Neuronal stem cell (in vitro differentiated cells): Measurements from ENCODE around the gene WDR88.

ENCODE experiments used
- DNase-seq: peaks from one replicate; pipeline ENCODE4 v3.0.0-alpha.2; 2013; ENCODE audit warnings: low spot score
- H2AFZ ChIP-seq: one replicate; pipeline ENCODE4 v1.6.1; 2013; ENCODE audit warnings: mild to moderate bottlenecking, low read length, inconsistent platforms
- H2AK5ac ChIP-seq: 2 replicates; pipeline ENCODE4 v1.6.1; 2013; ENCODE audit warnings: low read depth, mild to moderate bottlenecking, inconsistent platforms, low read length, moderate library complexity, mixed read lengths
- H2BK120ac ChIP-seq: 2 replicates; pipeline ENCODE4 v1.6.1; 2013; ENCODE audit warnings: low read depth, mild to moderate bottlenecking, inconsistent platforms, low read length, moderate library complexity, mixed read lengths
- H2BK12ac ChIP-seq: one replicate; pipeline ENCODE4 v1.6.1; 2013; ENCODE audit warnings: low read length, inconsistent platforms
- H2BK15ac ChIP-seq: 2 replicates; pipeline ENCODE4 v1.6.1; 2013; ENCODE audit warnings: mild to moderate bottlenecking, low read length, inconsistent platforms, mixed read lengths
- H2BK5ac ChIP-seq: one replicate; pipeline ENCODE4 v1.6.1; 2013; ENCODE audit warnings: inconsistent platforms, mild to moderate bottlenecking, low read length, moderate library complexity
- H3K14ac ChIP-seq: one replicate; pipeline ENCODE4 v1.6.1; 2013; ENCODE audit warnings: low read length, inconsistent platforms
- H3K18ac ChIP-seq: 2 replicates; pipeline ENCODE4 v1.6.1; 2013; ENCODE audit warnings: low read length, inconsistent platforms
- H3K23ac ChIP-seq: 2 replicates; pipeline ENCODE4 v1.6.1; 2013; ENCODE audit warnings: low read depth, mild to moderate bottlenecking, mixed read lengths, low read length, inconsistent platforms; ENCODE audit not compliant: poor library complexity
- H3K27ac ChIP-seq: replicated peaks from 3 replicates; pipeline ENCODE4 v1.5.1; 2013; ENCODE audit warnings: low read length, inconsistent platforms
- H3K27me3 ChIP-seq, 3 experiments: 2 replicates each; pipeline ENCODE4 v1.6.1; 2013; ENCODE audit warnings: low read length in 3 of 3, mild to moderate bottlenecking in 2 of 3, inconsistent platforms in 1 of 3, low read depth in 1 of 3, mixed read lengths in 1 of 3, moderate library complexity in 1 of 3; ENCODE audit not compliant: control insufficient read depth in 3 of 3, insufficient read depth in 3 of 3
- H3K36me3 ChIP-seq, 2 donors: replicated peaks in 1 of 2; 2 replicates each; pipeline ENCODE4 v1.6.1; 2013; ENCODE audit warnings: low read length in 2 of 2; ENCODE audit not compliant: control insufficient read depth in 2 of 2, insufficient read depth in 2 of 2
- H3K4ac ChIP-seq: 2 replicates; pipeline ENCODE4 v1.6.1; 2013; ENCODE audit warnings: inconsistent platforms, mild to moderate bottlenecking, low read length, moderate library complexity
- H3K4me1 ChIP-seq, 2 donors: 1 replicate in 1 of 2; 2 replicates in 1 of 2; pipeline ENCODE4 v1.6.1; 2013; ENCODE audit warnings: low read length in 2 of 2, low read depth in 1 of 2; ENCODE audit not compliant: control insufficient read depth in 2 of 2, insufficient read depth in 1 of 2
- H3K4me2 ChIP-seq: one replicate; pipeline ENCODE4 v1.6.1; 2013; ENCODE audit warnings: mild to moderate bottlenecking, low read length, inconsistent platforms; ENCODE audit not compliant: insufficient read depth, poor library complexity, severe bottlenecking
- H3K4me3 ChIP-seq, 2 donors: 2 replicates each; pipeline ENCODE4 v1.5.1; 2013; ENCODE audit warnings: low read length in 2 of 2, mild to moderate bottlenecking in 2 of 2, inconsistent platforms in 1 of 2, moderate library complexity in 1 of 2
- H3K79me1 ChIP-seq: one replicate; pipeline ENCODE4 v1.6.1; 2013; ENCODE audit warnings: low read depth, mild to moderate bottlenecking, inconsistent platforms, low read length, moderate library complexity
- H3K9ac ChIP-seq: one replicate; pipeline ENCODE4 v1.6.1; 2013; ENCODE audit warnings: mild to moderate bottlenecking, low read depth, low read length, inconsistent platforms; ENCODE audit not compliant: poor library complexity
- H3K9me3 ChIP-seq, 2 donors: replicated peaks in 1 of 2; 2 replicates each; pipeline versions ENCODE3 to v1.6.1; 2013; ENCODE audit warnings: low read length in 2 of 2, mild to moderate bottlenecking in 2 of 2, inconsistent platforms in 1 of 2, low read depth in 1 of 2, mixed read lengths in 1 of 2, moderate library complexity in 1 of 2; ENCODE audit not compliant: control insufficient read depth in 2 of 2, insufficient read depth in 1 of 2
- H4K8ac ChIP-seq: one replicate; pipeline ENCODE4 v1.6.1; 2013; ENCODE audit warnings: low read depth, mild to moderate bottlenecking, inconsistent platforms, low read length, moderate library complexity
- H4K91ac ChIP-seq: one replicate; pipeline ENCODE4 v1.6.1; 2013; ENCODE audit warnings: low read length, low read depth, mild to moderate bottlenecking, inconsistent platforms; ENCODE audit not compliant: poor library complexity
- WGBS, 2 donors: extraction: QIAGEN DNeasy Blood & Tissue Kit; methylation state at CpG; one replicate each; pipeline ENCODE4 v1.1.7; 2013; ENCODE audit warnings: missing lambda C conversion rate in 2 of 2, mixed read lengths in 1 of 2; ENCODE audit not compliant: insufficient read length in 2 of 2, insufficient replicate concordance in 1 of 2; ENCODE audit errors: extremely low coverage in 2 of 2; 5-methylcytosine and 5-hydroxymethylcytosine counted together

Gene WDR88

DNA sequence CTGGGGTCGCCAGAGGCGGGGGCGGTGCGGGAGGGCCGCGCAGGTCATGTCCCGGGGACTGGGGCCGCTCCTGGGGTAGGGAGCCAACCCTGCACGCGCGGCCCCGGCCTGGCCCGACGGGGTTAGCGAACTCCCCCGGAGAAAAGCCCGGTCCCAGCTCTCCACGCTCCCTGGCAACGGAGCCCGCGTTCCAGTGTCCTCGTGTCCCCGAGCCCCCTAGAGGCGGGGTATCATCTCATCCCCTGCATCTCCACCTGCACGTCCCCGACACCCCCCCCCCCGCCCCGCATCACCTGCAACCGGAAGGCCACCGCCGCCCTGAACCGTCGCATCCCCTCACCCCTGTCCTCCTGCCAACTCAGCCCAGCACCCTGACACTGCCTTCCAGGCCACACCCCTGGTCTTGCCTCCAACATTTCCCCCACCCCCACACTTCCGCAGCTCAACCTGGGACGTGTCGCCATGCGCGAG, 2.7 kb downstream of the WDR88 start:
- no peak overlapping the region for H3K23ac ChIP-seq
- no peak overlapping the region for H2BK120ac ChIP-seq
- H3K18ac ChIP-seq, result peak overlapping the region; percentile 48
- no peak overlapping the region for H3K14ac ChIP-seq
- no peak overlapping the region for H2AK5ac ChIP-seq
- no peak overlapping the region for H2BK12ac ChIP-seq
- no CpG with 5 or more reads among the region's 38 CpGs for WGBS, 2 donors
- H3K36me3 ChIP-seq, result peaks cover 3 to 11% of the 10 kb centered on the region in 2 donors
- no peak overlapping the region for H4K8ac ChIP-seq
- no peak overlapping the region for H3K27ac ChIP-seq
- no peak overlapping the region for H2BK5ac ChIP-seq
- no peak overlapping the region for H4K91ac ChIP-seq
- H3K4me1 ChIP-seq, result no peaks in the 10 kb centered on the region
- no peaks in the 10 kb centered on the region for H3K9me3 ChIP-seq
- no peak overlapping the region for H3K4ac ChIP-seq
- peak overlapping the region in 1 of 2 donors; percentile 69 for H3K4me3 ChIP-seq
- no peaks in the 10 kb centered on the region for H3K27me3 ChIP-seq
- H3K79me1 ChIP-seq, result no peaks in the 10 kb centered on the region
- H3K9ac ChIP-seq, result no peak overlapping the region
- H3K4me2 ChIP-seq, result peak overlapping the region; percentile 54
- no peak for DNase-seq
- H2BK15ac ChIP-seq, result no peak overlapping the region
- no peak overlapping the region for H2AFZ ChIP-seq

DNA sequence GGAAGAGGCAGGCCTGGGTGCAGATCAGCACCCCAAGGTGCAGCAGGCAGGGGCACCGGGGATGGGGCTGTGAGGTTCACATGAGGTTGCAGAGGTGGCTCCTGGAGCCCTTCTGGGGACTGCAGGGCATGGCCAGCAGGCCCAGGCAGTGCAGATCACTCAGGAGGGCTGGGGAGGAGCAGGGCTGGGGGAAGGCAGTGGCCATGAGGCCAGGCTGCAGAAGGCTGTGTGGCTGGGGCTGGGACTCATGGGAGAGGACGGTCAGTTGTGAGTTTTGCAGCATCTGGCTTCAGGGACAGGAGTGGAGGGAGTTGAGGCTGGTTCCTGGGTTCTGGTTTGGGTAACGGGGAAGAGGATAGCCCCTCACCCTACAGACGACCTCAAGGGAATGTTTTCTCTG, 7.3 kb downstream of the WDR88 start:
- Histone ChIP-seq H3K4me2 (no peak overlapping the region), H2BK5ac (no peak overlapping the region), H3K4me3 (no peak overlapping the region), H3K36me3 (no peaks in the 10 kb centered on the region), H3K14ac (no peak overlapping the region), H2AK5ac (no peak overlapping the region), H2BK15ac (no peak overlapping the region), H4K8ac (no peak overlapping the region), H3K27ac (no peak overlapping the region), H3K23ac (no peak overlapping the region), H4K91ac (no peak overlapping the region), H2AFZ (peak overlapping the region; percentile 74), H3K9me3 (no peaks in the 10 kb centered on the region), H3K4ac (no peak overlapping the region), H3K18ac (peak overlapping the region; percentile 31), H3K79me1 (no peaks in the 10 kb centered on the region), H3K4me1 (no peaks in the 10 kb centered on the region), H3K27me3 (no peaks in the 10 kb centered on the region), H2BK120ac (no peak overlapping the region), H2BK12ac (no peak overlapping the region), H3K9ac (no peak overlapping the region)
- WGBS, 2 donors, result no CpG with 5 or more reads among the region's 4 CpGs
- DNase-seq, result no peak

DNA sequence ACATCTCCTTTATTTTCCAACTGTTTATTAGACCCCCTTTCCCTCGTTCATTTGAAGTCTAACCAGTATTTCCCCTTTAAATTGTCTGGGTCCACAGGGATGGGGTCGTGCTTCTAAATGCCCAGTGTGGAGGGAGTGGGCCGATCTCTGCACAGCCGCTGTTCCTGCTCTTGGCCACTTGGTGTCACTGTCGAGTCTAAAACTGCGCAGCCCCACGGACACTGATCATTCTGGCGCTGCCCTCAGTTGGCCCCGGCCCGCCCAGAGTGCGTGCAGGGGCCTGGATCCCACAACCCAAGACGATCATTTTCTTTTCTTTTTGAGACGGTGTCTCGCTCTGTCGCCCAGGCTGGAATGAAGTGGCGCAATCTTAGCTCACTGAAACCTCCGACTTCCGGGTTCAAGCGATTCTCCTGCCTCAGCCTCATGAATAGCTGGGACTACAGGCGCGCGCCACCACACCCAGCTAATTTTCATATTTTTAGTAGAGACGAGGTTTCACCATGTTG, 12.0 kb downstream of the WDR88 start:
- no CpG with 5 or more reads among the region's 23 CpGs for WGBS, 2 donors

DNA sequence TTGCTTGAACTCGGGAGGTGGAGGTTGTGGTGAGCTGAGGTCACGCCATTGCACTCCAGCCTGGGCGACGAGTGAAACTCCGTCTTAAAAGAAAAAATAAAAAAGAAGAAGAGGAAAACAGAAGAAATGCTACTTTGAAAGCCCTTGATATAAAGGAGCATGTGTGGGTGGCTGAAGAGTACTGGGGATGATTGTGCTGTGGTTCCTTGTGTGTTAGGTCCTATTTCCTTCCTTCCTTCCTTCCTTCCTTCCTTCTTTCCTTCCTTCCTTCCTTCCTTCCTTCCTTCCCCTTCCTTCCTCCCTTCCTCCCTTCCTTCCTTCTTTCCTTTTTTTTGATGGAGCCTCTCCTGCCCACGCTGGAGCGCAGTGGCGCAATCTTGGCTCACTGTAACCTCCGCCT, 14.3 kb downstream of the WDR88 start:
- Histone ChIP-seq H2AK5ac (no peak overlapping the region), H3K18ac (no peak overlapping the region), H2BK12ac (no peak overlapping the region), H3K27me3 (no peaks in the 10 kb centered on the region), H4K8ac (no peak overlapping the region), H3K4me3 (no peak overlapping the region), H3K4ac (no peak overlapping the region), H2BK5ac (no peak overlapping the region), H2BK120ac (no peak overlapping the region), H3K9me3 (no peaks in the 10 kb centered on the region), H3K14ac (no peak overlapping the region), H3K23ac (no peak overlapping the region), H2AFZ (no peak overlapping the region), H3K79me1 (no peaks in the 10 kb centered on the region), H4K91ac (no peak overlapping the region), H3K4me2 (no peak overlapping the region), H3K4me1 (no peaks in the 10 kb centered on the region), H3K36me3 (no peaks in the 10 kb centered on the region), H2BK15ac (no peak overlapping the region), H3K9ac (no peak overlapping the region), H3K27ac (no peak overlapping the region)
- DNase-seq, result no peak
- WGBS, 2 donors, result no CpG with 5 or more reads among the region's 9 CpGs

More for the DNA sequence above, 12.0 kb downstream of the WDR88 start:
- Histone ChIP-seq H2BK15ac (no peak overlapping the region), H3K4ac (no peak overlapping the region), H4K8ac (no peak overlapping the region), H3K9ac (no peak overlapping the region), H2BK120ac (no peak overlapping the region), H3K9me3 (no peaks in the 10 kb centered on the region), H3K4me2 (no peak overlapping the region), H4K91ac (no peak overlapping the region), H3K36me3 (no peaks in the 10 kb centered on the region), H2AK5ac (no peak overlapping the region), H3K18ac (no peak overlapping the region), H3K27ac (no peak overlapping the region), H2BK12ac (no peak overlapping the region), H3K4me1 (no peaks in the 10 kb centered on the region), H2AFZ (peak overlapping the region; percentile 71), H2BK5ac (no peak overlapping the region), H3K79me1 (no peaks in the 10 kb centered on the region), H3K14ac (no peak overlapping the region), H3K23ac (no peak overlapping the region), H3K27me3 (no peaks in the 10 kb centered on the region), H3K4me3 (no peak overlapping the region)
- peak; percentile 63 for DNase-seq
